Gastrocnemius medialis (tissue), 4 donors: Measurements from ENCODE around the gene MED27.

ENCODE experiments used
- CTCF ChIP-seq, 5 experiments: fragments of 450-650 bp in 3 of 5; fragments of 200-600 bp in 2 of 5; sonication (generic) in 2 of 5; IDR thresholded peaks in 4 of 5; conservative IDR thresholded peaks in 1 of 5; 1 replicate in 4 of 5; 2 replicates in 1 of 5; pipeline ENCODE4 v1.5.1; 2016 to 2019; ENCODE audit warnings: antibody characterized with exemption in 5 of 5, mild to moderate bottlenecking in 3 of 5, moderate library complexity in 3 of 5
- POLR2A ChIP-seq, 2 donors: fragments of 450-650 bp; IDR thresholded peaks; one replicate each; pipeline ENCODE4 v1.6.1; 2017; ENCODE audit warnings: antibody characterized with exemption in 2 of 2, mild to moderate bottlenecking in 2 of 2, moderate library complexity in 2 of 2

DNA sequence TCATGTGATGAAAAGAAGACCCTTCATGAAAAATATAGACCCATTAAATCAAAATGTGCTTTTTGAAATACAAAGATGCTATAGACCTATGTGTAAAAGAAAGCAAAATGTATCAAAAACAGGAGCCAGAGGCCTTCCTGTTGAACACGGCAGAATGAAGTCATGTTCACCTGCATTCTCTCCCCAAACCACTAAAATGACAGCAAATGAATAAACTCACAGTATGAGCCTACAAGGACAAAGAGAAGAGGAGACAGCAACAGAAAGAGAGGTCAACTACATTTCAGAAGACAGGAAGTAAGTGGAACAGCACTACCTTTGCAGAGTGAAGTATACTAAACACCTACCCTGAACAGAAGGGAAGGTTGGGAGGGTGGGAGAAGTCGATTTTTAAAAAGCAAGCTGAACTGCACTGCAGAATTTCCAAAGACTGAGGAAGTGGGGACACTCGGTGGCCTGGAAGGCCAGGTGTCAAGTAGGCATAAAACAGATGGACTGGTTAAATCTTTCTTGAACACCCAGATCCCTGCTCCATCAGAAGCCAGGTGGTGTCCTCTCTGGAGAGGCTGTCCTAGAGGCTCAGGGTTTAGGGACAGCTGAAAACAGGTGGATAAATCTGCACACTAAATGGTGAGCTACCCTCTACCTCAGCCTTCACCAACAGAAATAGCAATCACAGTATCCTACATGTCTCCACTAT is 48.9 kb downstream of the MED27 start:
- TF ChIP-seq CTCF (IDR thresholded peaks at IDR 0.05 in 4 of 5, conservative IDR thresholded peaks at IDR 0.05 in 1 of 5) (no peak), POLR2A (IDR thresholded peaks at IDR 0.05) (no peak)
